HEK293 (cell line): ENCODE measurements around the gene LDLRAD4.

Experiments
- CTCF ChIA-PET: fragments of 350-600 bp; formaldehyde crosslinking; extraction: SDS; loops from one replicate; lab custom pipeline; 2021; ENCODE audit warnings: antibody characterized with exemption; lab: Yijun Ruan, JAX
- POLR2A ChIA-PET: fragments of 300-600 bp; formaldehyde crosslinking; extraction: SDS; loops from one replicate; lab custom pipeline; 2020; ENCODE audit warnings: antibody characterized with exemption, inconsistent platforms; lab: Yijun Ruan, JAX
- H3K27ac ChIP-seq: fragments of 200-500 bp; sonication (Bioruptor generic); 2 replicates; pipeline ENCODE4 v1.5.1; 2014; ENCODE audit warnings: low read depth, low read length, control low read depth, inconsistent platforms; ENCODE audit errors: extremely low read depth
- H3K36me3 ChIP-seq, 2 experiments: fragments of 200-500 bp in 1 of 2; sonication (Bioruptor generic) in 1 of 2; 1 replicate in 1 of 2; 2 replicates in 1 of 2; pipeline ENCODE4 v1.5.1; 2014 to 2017; ENCODE audit warnings: inconsistent platforms in 2 of 2, low read length in 2 of 2; ENCODE audit not compliant: control insufficient read depth in 2 of 2, insufficient read depth in 1 of 2
- H3K4me1 ChIP-seq: fragments of 200-500 bp; sonication (Bioruptor generic); 2 replicates; pipeline ENCODE4 v1.5.1; 2014; ENCODE audit warnings: mild to moderate bottlenecking, low read length, inconsistent platforms; ENCODE audit not compliant: control insufficient read depth, insufficient read depth
- H3K4me3 ChIP-seq: 2 replicates; pipeline ENCODE4 v1.5.1; 2011; ENCODE audit warnings: low read depth, mild to moderate bottlenecking, control low read depth, low read length, moderate library complexity
- H3K9me3 ChIP-seq: fragments of 200-500 bp; sonication (Bioruptor generic); 2 replicates; pipeline ENCODE4 v1.5.1; 2014; ENCODE audit warnings: low read depth, low read length, inconsistent platforms; ENCODE audit not compliant: control insufficient read depth, insufficient read depth
- ZFP37 ChIP-seq: fragments of 450-650 bp; formaldehyde crosslinking; IDR thresholded peaks from 2 replicates; pipeline ENCODE4 v1.5.1; 2016; ENCODE audit warnings: missing biosample characterization, missing genetic modification characterization
- ZFP69B ChIP-seq: fragments of 450-650 bp; formaldehyde crosslinking; IDR thresholded peaks from 2 replicates; pipeline ENCODE4 v1.5.1; 2016; ENCODE audit warnings: missing biosample characterization, missing genetic modification characterization
- ZNF184 ChIP-seq: fragments of 450-650 bp; IDR thresholded peaks from 2 replicates; pipeline ENCODE4 v1.5.1; 2018; ENCODE audit warnings: missing biosample characterization, mild to moderate bottlenecking, missing genetic modification characterization
- ZNF19 ChIP-seq: fragments of 450-650 bp; formaldehyde crosslinking; IDR thresholded peaks from 2 replicates; pipeline ENCODE4; 2016; ENCODE audit warnings: missing biosample characterization, missing genetic modification characterization, low read depth
- ZNF416 ChIP-seq: fragments of 450-650 bp; formaldehyde crosslinking; IDR thresholded peaks from 2 replicates; pipeline ENCODE4 v1.5.1; 2016; ENCODE audit warnings: missing biosample characterization, missing genetic modification characterization
- ZNF558 ChIP-seq: fragments of 450-650 bp; formaldehyde crosslinking; IDR thresholded peaks from 2 replicates; pipeline ENCODE4 v1.5.1; 2016; ENCODE audit warnings: missing biosample characterization, missing genetic modification characterization
- ZNF624 ChIP-seq: fragments of 450-650 bp; formaldehyde crosslinking; IDR thresholded peaks from 2 replicates; pipeline ENCODE4 v1.5.1; 2017; ENCODE audit warnings: missing biosample characterization, missing genetic modification characterization
- ZNF670 ChIP-seq: fragments of 450-650 bp; formaldehyde crosslinking; IDR thresholded peaks from 2 replicates; pipeline ENCODE4 v1.5.1; 2016; ENCODE audit warnings: missing biosample characterization, missing genetic modification characterization, low read depth
- ZNF701 ChIP-seq: fragments of 450-650 bp; formaldehyde crosslinking; IDR thresholded peaks from 2 replicates; pipeline ENCODE4 v1.5.1; 2016; ENCODE audit warnings: missing biosample characterization, missing genetic modification characterization
- TF ChIP-seq, protein P1 (sequence below): fragments of 450-650 bp; formaldehyde crosslinking; IDR thresholded peaks from 2 replicates; pipeline ENCODE4; 2016; ENCODE audit warnings: missing biosample characterization, missing genetic modification characterization
- TF ChIP-seq, protein P2 (sequence below): fragments of 450-650 bp; formaldehyde crosslinking; IDR thresholded peaks from 2 replicates; pipeline ENCODE4 v1.5.1; 2016; ENCODE audit warnings: missing biosample characterization, missing genetic modification characterization
- TF ChIP-seq, protein P3 (sequence below): fragments of 450-650 bp; formaldehyde crosslinking; IDR thresholded peaks from 2 replicates; pipeline ENCODE4 v1.5.1; 2017; ENCODE audit warnings: missing biosample characterization, mild to moderate bottlenecking, missing genetic modification characterization, moderate library complexity
- TF ChIP-seq, protein P4 (sequence below): fragments of 450-650 bp; formaldehyde crosslinking; IDR thresholded peaks from 2 replicates; pipeline ENCODE4 v1.5.1; 2016; ENCODE audit warnings: missing biosample characterization, missing genetic modification characterization
- TF ChIP-seq, protein P5 (sequence below): fragments of 450-650 bp; formaldehyde crosslinking; IDR thresholded peaks from 2 replicates; pipeline ENCODE4 v1.5.1; 2016; ENCODE audit warnings: missing biosample characterization, missing genetic modification characterization
- TF ChIP-seq, protein P6 (sequence below): fragments of 450-650 bp; formaldehyde crosslinking; IDR thresholded peaks from 2 replicates; pipeline ENCODE4 v1.5.1; 2016; ENCODE audit warnings: missing biosample characterization, missing genetic modification characterization
- TF ChIP-seq, protein P7 (sequence below): fragments of 450-650 bp; formaldehyde crosslinking; IDR thresholded peaks from 2 replicates; pipeline ENCODE4 v1.5.1; 2017; ENCODE audit warnings: missing biosample characterization, missing genetic modification characterization

The LDLRAD4 gene

DNA sequence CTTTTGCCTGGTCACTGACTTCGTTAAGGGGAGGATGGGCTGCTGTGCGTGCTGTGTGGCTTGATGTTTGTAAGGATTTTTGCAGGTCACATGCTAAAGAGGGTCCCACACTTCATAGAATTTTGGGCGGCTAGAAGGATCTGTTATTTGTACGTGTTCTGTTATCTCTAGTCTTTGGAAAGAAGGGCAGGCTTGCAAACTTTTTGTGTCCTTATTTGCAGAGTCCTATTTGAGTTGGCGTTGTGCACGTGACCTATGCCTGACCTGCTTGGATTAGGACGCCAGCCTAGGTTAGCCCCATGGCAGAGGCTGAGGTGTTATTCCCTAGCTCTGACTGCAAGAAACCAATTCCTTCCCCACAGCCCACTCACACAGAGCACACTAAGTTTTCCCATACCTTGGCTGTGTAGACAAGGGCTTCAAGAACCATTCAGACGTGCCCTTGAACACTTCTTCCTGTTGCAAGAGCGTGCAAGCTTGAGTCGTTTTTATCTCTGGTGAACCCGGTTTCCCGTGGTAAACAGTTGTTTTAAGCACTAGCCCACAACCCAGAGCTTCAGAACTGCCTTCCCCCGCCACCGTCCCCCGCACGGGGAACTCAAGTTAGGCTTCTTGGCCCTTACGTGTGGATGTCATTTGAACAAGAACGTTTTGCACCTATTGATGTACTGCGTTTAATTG, 94.6 kb downstream of the LDLRAD4 start:
- H3K9me3 ChIP-seq: no peaks in the 10 kb centered on the region
- H3K4me3 ChIP-seq: no peak overlapping the region
- no peaks in the 10 kb centered on the region for H3K36me3 ChIP-seq
- CTCF ChIA-PET: no interaction called here
- no peak overlapping the region for H3K27ac ChIP-seq
- POLR2A ChIA-PET: no interaction called here
- TF ChIP-seq ZFP37 (tag by site-specific recombination) (no peak), ZNF416 (no peak), ZNF558 (tag by site-specific recombination) (no peak), ZNF184 (tag by site-specific recombination) (no peak), ZNF19 (tag by site-specific recombination) (no peak), ZNF624 (no peak), ZFP69B (tag by site-specific recombination) (no peak), ZNF670 (no peak), ZNF701 (no peak)
- TF ChIP-seq, protein P1, sequence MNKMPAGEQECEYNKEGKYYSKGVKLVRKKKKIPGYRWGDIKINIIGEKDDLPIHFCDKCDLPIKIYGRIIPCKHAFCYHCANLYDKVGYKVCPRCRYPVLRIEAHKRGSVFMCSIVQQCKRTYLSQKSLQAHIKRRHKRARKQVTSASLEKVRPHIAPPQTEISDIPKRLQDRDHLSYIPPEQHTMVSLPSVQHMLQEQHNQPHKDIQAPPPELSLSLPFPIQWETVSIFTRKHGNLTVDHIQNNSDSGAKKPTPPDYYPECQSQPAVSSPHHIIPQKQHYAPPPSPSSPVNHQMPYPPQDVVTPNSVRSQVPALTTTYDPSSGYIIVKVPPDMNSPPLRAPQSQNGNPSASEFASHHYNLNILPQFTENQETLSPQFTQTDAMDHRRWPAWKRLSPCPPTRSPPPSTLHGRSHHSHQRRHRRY (tag by site-specific recombination): no peak
- TF ChIP-seq, protein P2, sequence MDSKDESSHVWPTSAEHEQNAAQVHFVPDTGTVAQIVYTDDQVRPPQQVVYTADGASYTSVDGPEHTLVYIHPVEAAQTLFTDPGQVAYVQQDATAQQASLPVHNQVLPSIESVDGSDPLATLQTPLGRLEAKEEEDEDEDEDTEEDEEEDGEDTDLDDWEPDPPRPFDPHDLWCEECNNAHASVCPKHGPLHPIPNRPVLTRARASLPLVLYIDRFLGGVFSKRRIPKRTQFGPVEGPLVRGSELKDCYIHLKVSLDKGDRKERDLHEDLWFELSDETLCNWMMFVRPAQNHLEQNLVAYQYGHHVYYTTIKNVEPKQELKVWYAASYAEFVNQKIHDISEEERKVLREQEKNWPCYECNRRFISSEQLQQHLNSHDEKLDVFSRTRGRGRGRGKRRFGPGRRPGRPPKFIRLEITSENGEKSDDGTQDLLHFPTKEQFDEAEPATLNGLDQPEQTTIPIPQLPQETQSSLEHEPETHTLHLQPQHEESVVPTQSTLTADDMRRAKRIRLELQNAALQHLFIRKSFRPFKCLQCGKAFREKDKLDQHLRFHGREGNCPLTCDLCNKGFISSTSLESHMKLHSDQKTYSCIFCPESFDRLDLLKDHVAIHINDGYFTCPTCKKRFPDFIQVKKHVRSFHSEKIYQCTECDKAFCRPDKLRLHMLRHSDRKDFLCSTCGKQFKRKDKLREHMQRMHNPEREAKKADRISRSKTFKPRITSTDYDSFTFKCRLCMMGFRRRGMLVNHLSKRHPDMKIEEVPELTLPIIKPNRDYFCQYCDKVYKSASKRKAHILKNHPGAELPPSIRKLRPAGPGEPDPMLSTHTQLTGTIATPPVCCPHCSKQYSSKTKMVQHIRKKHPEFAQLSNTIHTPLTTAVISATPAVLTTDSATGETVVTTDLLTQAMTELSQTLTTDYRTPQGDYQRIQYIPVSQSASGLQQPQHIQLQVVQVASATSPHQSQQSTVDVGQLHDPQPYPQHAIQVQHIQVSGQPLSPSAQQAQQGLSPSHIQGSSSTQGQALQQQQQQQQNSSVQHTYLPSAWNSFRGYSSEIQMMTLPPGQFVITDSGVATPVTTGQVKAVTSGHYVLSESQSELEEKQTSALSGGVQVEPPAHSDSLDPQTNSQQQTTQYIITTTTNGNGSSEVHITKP (tag by site-specific recombination): no peak
- TF ChIP-seq, protein P3, sequence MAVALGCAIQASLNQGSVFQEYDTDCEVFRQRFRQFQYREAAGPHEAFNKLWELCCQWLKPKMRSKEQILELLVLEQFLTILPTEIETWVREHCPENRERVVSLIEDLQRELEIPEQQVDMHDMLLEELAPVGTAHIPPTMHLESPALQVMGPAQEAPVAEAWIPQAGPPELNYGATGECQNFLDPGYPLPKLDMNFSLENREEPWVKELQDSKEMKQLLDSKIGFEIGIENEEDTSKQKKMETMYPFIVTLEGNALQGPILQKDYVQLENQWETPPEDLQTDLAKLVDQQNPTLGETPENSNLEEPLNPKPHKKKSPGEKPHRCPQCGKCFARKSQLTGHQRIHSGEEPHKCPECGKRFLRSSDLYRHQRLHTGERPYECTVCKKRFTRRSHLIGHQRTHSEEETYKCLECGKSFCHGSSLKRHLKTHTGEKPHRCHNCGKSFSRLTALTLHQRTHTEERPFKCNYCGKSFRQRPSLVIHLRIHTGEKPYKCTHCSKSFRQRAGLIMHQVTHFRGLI: no peak
- TF ChIP-seq, protein P4, sequence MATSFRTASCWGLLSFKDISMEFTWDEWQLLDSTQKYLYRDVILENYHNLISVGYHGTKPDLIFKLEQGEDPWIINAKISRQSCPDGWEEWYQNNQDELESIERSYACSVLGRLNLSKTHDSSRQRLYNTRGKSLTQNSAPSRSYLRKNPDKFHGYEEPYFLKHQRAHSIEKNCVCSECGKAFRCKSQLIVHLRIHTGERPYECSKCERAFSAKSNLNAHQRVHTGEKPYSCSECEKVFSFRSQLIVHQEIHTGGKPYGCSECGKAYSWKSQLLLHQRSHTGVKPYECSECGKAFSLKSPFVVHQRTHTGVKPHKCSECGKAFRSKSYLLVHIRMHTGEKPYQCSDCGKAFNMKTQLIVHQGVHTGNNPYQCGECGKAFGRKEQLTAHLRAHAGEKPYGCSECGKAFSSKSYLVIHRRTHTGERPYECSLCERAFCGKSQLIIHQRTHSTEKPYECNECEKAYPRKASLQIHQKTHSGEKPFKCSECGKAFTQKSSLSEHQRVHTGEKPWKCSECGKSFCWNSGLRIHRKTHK (tag by site-specific recombination): no peak
- TF ChIP-seq, protein P5, sequence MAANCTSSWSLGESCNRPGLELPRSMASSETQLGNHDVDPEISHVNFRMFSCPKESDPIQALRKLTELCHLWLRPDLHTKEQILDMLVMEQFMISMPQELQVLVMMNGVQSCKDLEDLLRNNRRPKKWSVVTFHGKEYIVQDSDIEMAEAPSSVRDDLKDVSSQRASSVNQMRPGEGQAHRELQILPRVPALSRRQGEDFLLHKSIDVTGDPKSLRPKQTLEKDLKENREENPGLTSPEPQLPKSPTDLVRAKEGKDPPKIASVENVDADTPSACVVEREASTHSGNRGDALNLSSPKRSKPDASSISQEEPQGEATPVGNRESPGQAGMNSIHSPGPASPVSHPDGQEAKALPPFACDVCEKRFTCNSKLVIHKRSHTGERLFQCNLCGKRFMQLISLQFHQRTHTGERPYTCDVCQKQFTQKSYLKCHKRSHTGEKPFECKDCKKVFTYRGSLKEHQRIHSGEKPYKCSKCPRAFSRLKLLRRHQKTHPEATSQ (tag by site-specific recombination): no peak
- TF ChIP-seq, protein P6, sequence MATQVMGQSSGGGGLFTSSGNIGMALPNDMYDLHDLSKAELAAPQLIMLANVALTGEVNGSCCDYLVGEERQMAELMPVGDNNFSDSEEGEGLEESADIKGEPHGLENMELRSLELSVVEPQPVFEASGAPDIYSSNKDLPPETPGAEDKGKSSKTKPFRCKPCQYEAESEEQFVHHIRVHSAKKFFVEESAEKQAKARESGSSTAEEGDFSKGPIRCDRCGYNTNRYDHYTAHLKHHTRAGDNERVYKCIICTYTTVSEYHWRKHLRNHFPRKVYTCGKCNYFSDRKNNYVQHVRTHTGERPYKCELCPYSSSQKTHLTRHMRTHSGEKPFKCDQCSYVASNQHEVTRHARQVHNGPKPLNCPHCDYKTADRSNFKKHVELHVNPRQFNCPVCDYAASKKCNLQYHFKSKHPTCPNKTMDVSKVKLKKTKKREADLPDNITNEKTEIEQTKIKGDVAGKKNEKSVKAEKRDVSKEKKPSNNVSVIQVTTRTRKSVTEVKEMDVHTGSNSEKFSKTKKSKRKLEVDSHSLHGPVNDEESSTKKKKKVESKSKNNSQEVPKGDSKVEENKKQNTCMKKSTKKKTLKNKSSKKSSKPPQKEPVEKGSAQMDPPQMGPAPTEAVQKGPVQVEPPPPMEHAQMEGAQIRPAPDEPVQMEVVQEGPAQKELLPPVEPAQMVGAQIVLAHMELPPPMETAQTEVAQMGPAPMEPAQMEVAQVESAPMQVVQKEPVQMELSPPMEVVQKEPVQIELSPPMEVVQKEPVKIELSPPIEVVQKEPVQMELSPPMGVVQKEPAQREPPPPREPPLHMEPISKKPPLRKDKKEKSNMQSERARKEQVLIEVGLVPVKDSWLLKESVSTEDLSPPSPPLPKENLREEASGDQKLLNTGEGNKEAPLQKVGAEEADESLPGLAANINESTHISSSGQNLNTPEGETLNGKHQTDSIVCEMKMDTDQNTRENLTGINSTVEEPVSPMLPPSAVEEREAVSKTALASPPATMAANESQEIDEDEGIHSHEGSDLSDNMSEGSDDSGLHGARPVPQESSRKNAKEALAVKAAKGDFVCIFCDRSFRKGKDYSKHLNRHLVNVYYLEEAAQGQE: no peak
- TF ChIP-seq, protein P7, sequence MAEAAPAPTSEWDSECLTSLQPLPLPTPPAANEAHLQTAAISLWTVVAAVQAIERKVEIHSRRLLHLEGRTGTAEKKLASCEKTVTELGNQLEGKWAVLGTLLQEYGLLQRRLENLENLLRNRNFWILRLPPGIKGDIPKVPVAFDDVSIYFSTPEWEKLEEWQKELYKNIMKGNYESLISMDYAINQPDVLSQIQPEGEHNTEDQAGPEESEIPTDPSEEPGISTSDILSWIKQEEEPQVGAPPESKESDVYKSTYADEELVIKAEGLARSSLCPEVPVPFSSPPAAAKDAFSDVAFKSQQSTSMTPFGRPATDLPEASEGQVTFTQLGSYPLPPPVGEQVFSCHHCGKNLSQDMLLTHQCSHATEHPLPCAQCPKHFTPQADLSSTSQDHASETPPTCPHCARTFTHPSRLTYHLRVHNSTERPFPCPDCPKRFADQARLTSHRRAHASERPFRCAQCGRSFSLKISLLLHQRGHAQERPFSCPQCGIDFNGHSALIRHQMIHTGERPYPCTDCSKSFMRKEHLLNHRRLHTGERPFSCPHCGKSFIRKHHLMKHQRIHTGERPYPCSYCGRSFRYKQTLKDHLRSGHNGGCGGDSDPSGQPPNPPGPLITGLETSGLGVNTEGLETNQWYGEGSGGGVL (tag by site-specific recombination): no peak
- H3K4me1 ChIP-seq: no peaks in the 10 kb centered on the region
